Activated CD8-positive, alpha-beta T cell treated with anti-CD3 and anti-CD28 coated beads for 36 hours (primary cell): ENCODE data around the gene TMC1. TPM values are rescaled to one million over a fixed set of nuclear protein-coding genes. Genes with fewer than 3 reads are reported as not detected.

Experiments
- ATAC-seq: fragments of 200-7000 bp; cut with Tn5 transposase; one replicate; pipeline ENCODE4 v1.10.0; 2021; ENCODE audit warnings: mild to moderate bottlenecking, moderate library complexity
- CTCF ChIA-PET: fragments of 350-600 bp; sonication (Branson Sonifier 250); formaldehyde crosslinking; loops from one replicate; lab custom pipeline; 2021; ENCODE audit warnings: antibody characterized with exemption; lab: Charles Lee
- POLR2A ChIA-PET: fragments of 350-600 bp; sonication (Branson Sonifier 250); formaldehyde crosslinking; loops from one replicate; lab custom pipeline; 2021; ENCODE audit warnings: antibody characterized with exemption; lab: Charles Lee
- DNase-seq: peaks from one replicate; pipeline ENCODE4 v3.0.0-alpha.2; 2020
- H3K27ac Mint-ChIP-seq: one replicate; pipeline ENCODE4 v1.8.0; 2021; ENCODE audit warnings: mild to moderate bottlenecking, mixed read lengths
- H3K27me3 Mint-ChIP-seq: one replicate; pipeline ENCODE4 v1.8.0; 2021; ENCODE audit warnings: mixed read lengths
- H3K36me3 Mint-ChIP-seq: one replicate; pipeline ENCODE4 v1.8.0; 2021; ENCODE audit warnings: low read depth, mixed read lengths
- H3K4me1 Mint-ChIP-seq: one replicate; pipeline ENCODE4 v1.8.0; 2021; ENCODE audit warnings: low read depth, mixed read lengths
- H3K4me3 Mint-ChIP-seq: one replicate; pipeline ENCODE4 v1.8.0; 2021; ENCODE audit warnings: mild to moderate bottlenecking, moderate library complexity, mixed read lengths
- H3K9me3 Mint-ChIP-seq: one replicate; pipeline ENCODE4 v1.8.0; 2021; ENCODE audit warnings: mixed read lengths
- CTCF ChIP-seq: fragments of 200-600 bp; IDR thresholded peaks from one replicate; pipeline ENCODE4 v1.8.0; 2022; ENCODE audit warnings: antibody characterized with exemption, mild to moderate bottlenecking
- intact Hi-C: fragments of 100-400 bp; cut with micrococcal nuclease; formaldehyde crosslinking; loops from one replicate; pipeline ENCODE4 v1.10.0; 2022
- total RNA-seq, 2 experiments: library from RNA; stranded (reverse); gene quantifications; one replicate each; pipeline ENCODE4 v1.2.3, GENCODE V29; 2021

TMC1 gene
- total RNA-seq, 2 experiments from 2014 or later = 0.38 TPM; not detected in 1

- H3K27me3 Mint-ChIP-seq = peaks cover 1% of the 10 kb centered on the region
- ATAC-seq (no peak), DNase-seq (no peak)
- H3K36me3 Mint-ChIP-seq = no peaks in the 10 kb centered on the region
- CTCF ChIA-PET = no interaction called here
- peaks cover under 1% of the 10 kb centered on the region for H3K4me1 Mint-ChIP-seq
- H3K27ac Mint-ChIP-seq = no peak overlapping the region
- no peak overlapping the region for H3K4me3 Mint-ChIP-seq
- no peak for TF ChIP-seq CTCF
- no peaks in the 10 kb centered on the region for H3K9me3 Mint-ChIP-seq
- intact Hi-C loops = no loop called here
- POLR2A ChIA-PET = no interaction called here
Observed at GRCh38 chr9:72643651-72644050, 122.2 kb downstream of the TMC1 start.

GRCh38 chr9:72646061-72646460 lies 124.7 kb downstream of the TMC1 start:
- TF ChIP-seq CTCF = no peak
- intact Hi-C loops = no loop called here
- H3K9me3 Mint-ChIP-seq = no peaks in the 10 kb centered on the region
- DNase-seq (no peak), ATAC-seq (no peak)
- H3K36me3 Mint-ChIP-seq = no peaks in the 10 kb centered on the region
- ChIA-PET POLR2A (no interaction called here), CTCF (interaction anchor here (0.9 kb wide), 1 partner anchor 365 kb away, joined by 4 read pairs; no protein-coding TSS in a partner anchor)
- peaks cover 8% of the 10 kb centered on the region for H3K27me3 Mint-ChIP-seq
- no peak overlapping the region for H3K27ac Mint-ChIP-seq
- H3K4me1 Mint-ChIP-seq = peaks cover 3% of the 10 kb centered on the region
- no peak overlapping the region for H3K4me3 Mint-ChIP-seq

GRCh38 chr9:72648324-72649126 lies 127.1 kb downstream of the TMC1 start:
- ATAC-seq = no peak
- Mint-ChIP-seq H3K4me1 (peaks cover 3% of the 10 kb centered on the region), H3K4me3 (no peak overlapping the region), H3K9me3 (no peaks in the 10 kb centered on the region), H3K27me3 (peaks cover 11% of the 10 kb centered on the region), H3K36me3 (no peaks in the 10 kb centered on the region), H3K27ac (no peak overlapping the region)
- intact Hi-C loops = no loop called here
- POLR2A ChIA-PET = no interaction called here
- CTCF ChIA-PET = no interaction called here
- DNase-seq = no peak
- no peak for TF ChIP-seq CTCF

- H3K36me3 Mint-ChIP-seq = no peaks in the 10 kb centered on the region
- DNase-seq (no peak), ATAC-seq (no peak)
- no peak overlapping the region for H3K4me3 Mint-ChIP-seq
- POLR2A ChIA-PET = no interaction called here
- peaks cover 11% of the 10 kb centered on the region for H3K27me3 Mint-ChIP-seq
- H3K4me1 Mint-ChIP-seq = peaks cover 3% of the 10 kb centered on the region
- intact Hi-C loops = no loop called here
- no peak overlapping the region for H3K27ac Mint-ChIP-seq
- no peaks in the 10 kb centered on the region for H3K9me3 Mint-ChIP-seq
- CTCF ChIA-PET = no interaction called here
- no peak for TF ChIP-seq CTCF
Observed at GRCh38 chr9:72649127-72649442, 127.7 kb downstream of the TMC1 start.

GRCh38 chr9:72650206-72650605 lies 128.8 kb downstream of the TMC1 start:
- H3K36me3 Mint-ChIP-seq = no peaks in the 10 kb centered on the region
- H3K27ac Mint-ChIP-seq = no peak overlapping the region
- H3K27me3 Mint-ChIP-seq = peaks cover 11% of the 10 kb centered on the region
- CTCF ChIA-PET = interaction anchor here (1.3 kb wide), 1 partner anchor 358 kb away, joined by 3 read pairs; no protein-coding TSS in a partner anchor
- POLR2A ChIA-PET = no interaction called here
- TF ChIP-seq CTCF = no peak
- ATAC-seq (no peak), DNase-seq (no peak)
- no peaks in the 10 kb centered on the region for H3K9me3 Mint-ChIP-seq
- no peak overlapping the region for H3K4me3 Mint-ChIP-seq
- peaks cover 3% of the 10 kb centered on the region for H3K4me1 Mint-ChIP-seq
- intact Hi-C loops = no loop called here
